ENCODE results near the gene ZNF672. TPM values are rescaled to one million over a fixed set of nuclear protein-coding genes. Genes with fewer than 3 reads are reported as not detected.
"Not testable (repeated sequence)": the region's sequence is repeated elsewhere in the genome, so short reads cannot be mapped to it uniquely, and the experiment has no call there.

Gene ZNF672
- polyA plus RNA-seq, 1 donor (not counting 4 experiments of a cell fraction or from before 2014, with no cell fraction given) = 12.6 TPM

GRCh38 chr1:248886237-248886895, 48.3 kb downstream of the ZNF672 start:
- no peaks in the 10 kb centered on the region for H4K20me1 ChIP-seq (ENCODE audit: control insufficient read depth, extremely low read depth, insufficient read depth, low read length)
- no peaks in the 10 kb centered on the region for H3K36me3 ChIP-seq (ENCODE audit: control insufficient read depth in 2 of 2, extremely low read depth in 1 of 2, insufficient read depth in 2 of 2, low read length in 2 of 2)
- H3K27ac ChIP-seq (ENCODE audit: control insufficient read depth, insufficient read depth, low read length) = no peak overlapping the region
- no peaks in the 10 kb centered on the region for H3K9me3 ChIP-seq (ENCODE audit: control insufficient read depth, low read depth, low read length)
- dilution Hi-C loops (cut with MboI; ENCODE audit: extremely low pct_ligation_motif_present, low sequenced_read_pairs) = no loop called here
- no peaks in the 10 kb centered on the region for H3K9me1 ChIP-seq (ENCODE audit: control insufficient read depth, extremely low read depth, insufficient read depth, low read length)
- H2AFZ ChIP-seq (ENCODE audit: control insufficient read depth, low read length) = no peak overlapping the region
- H3K79me2 ChIP-seq (ENCODE audit: control insufficient read depth, insufficient read depth, low read length) = no peaks in the 10 kb centered on the region
- no peaks in the 10 kb centered on the region for H3K4me1 ChIP-seq (ENCODE audit: control insufficient read depth, extremely low read depth, insufficient read depth, low read length)
- H3K4me2 ChIP-seq (ENCODE audit: control insufficient read depth, extremely low read depth, insufficient read depth, low read depth, low read length) = no peak overlapping the region
- DNase-seq (ENCODE audit: low read depth, low spot score) = no peak
- TF ChIP-seq EZH2 (IDR thresholded peaks at IDR 0.05; ENCODE audit: low read length) (no peak), CTCF (optimal IDR thresholded peaks at IDR 0.05 in 1 of 3, IDR thresholded peaks at IDR 0.05 in 1 of 3, conservative IDR thresholded peaks at IDR 0.05 in 1 of 3; ENCODE audit: extremely low read depth in 1 of 3, insufficient read depth in 2 of 3, low read length in 3 of 3) (no peak)
- H3K9ac ChIP-seq (ENCODE audit: control insufficient read depth, extremely low read depth, insufficient read depth, low read length) = no peak overlapping the region
- FAIRE-seq = no peak
- no peak overlapping the region for H3K4me3 ChIP-seq (ENCODE audit: control insufficient read depth in 2 of 3, extremely low read depth in 1 of 3, insufficient read depth in 2 of 3, low read depth in 1 of 3, low read length in 3 of 3)
- H3K27me3 ChIP-seq (ENCODE audit: control insufficient read depth, extremely low read depth, insufficient read depth, low read length) = no peaks in the 10 kb centered on the region

GRCh38 chr1:248889914-248890243, 51.9 kb downstream of the ZNF672 start:
- H3K27me3 ChIP-seq (ENCODE audit: control insufficient read depth, extremely low read depth, insufficient read depth, low read length); H3K36me3 ChIP-seq (ENCODE audit: control insufficient read depth in 2 of 2, extremely low read depth in 1 of 2, insufficient read depth in 2 of 2, low read length in 2 of 2); DNase-seq (ENCODE audit: low read depth, low spot score); FAIRE-seq; H3K4me2 ChIP-seq (ENCODE audit: control insufficient read depth, extremely low read depth, insufficient read depth, low read depth, low read length); H3K9me1 ChIP-seq (ENCODE audit: control insufficient read depth, extremely low read depth, insufficient read depth, low read length); H2AFZ ChIP-seq (ENCODE audit: control insufficient read depth, low read length); H3K9me3 ChIP-seq (ENCODE audit: control insufficient read depth, low read depth, low read length); H3K4me3 ChIP-seq (ENCODE audit: control insufficient read depth in 2 of 3, extremely low read depth in 1 of 3, insufficient read depth in 2 of 3, low read depth in 1 of 3, low read length in 3 of 3); dilution Hi-C loops (cut with MboI; ENCODE audit: extremely low pct_ligation_motif_present, low sequenced_read_pairs); H3K27ac ChIP-seq (ENCODE audit: control insufficient read depth, insufficient read depth, low read length); H4K20me1 ChIP-seq (ENCODE audit: control insufficient read depth, extremely low read depth, insufficient read depth, low read length); H3K4me1 ChIP-seq (ENCODE audit: control insufficient read depth, extremely low read depth, insufficient read depth, low read length); H3K79me2 ChIP-seq (ENCODE audit: control insufficient read depth, insufficient read depth, low read length); H3K9ac ChIP-seq (ENCODE audit: control insufficient read depth, extremely low read depth, insufficient read depth, low read length): not testable (repeated sequence)
